ENCODE measurements around the gene RPL7L1.
A peak's percentile ranks its signal among the peaks of the same experiment; 100 is the strongest.

The RPL7L1 gene

GRCh38 chr6:42914546-42914945, 35.1 kb downstream of the RPL7L1 start:
- ChIA-PET POLR2A (interaction anchor here (0.7 to 2.6 kb wide), 4 partner anchors 15 to 402 kb away, joined by 3 to 18 read pairs (median 6); partner anchors contain the start of genes CNPY3 and KLHDC3), CTCF (interaction anchor here (0.6 to 1.9 kb wide), 6 partner anchors 9 to 229 kb away, joined by 3 to 11 read pairs (median 8); partner anchors contain the start of gene CNPY3)
- no peaks in the 10 kb centered on the region for H3K36me3 ChIP-seq (ENCODE audit: control insufficient read depth in 2 of 2, insufficient read depth in 1 of 2, low read length in 2 of 2)
- no peaks in the 10 kb centered on the region for H3K9me3 ChIP-seq (ENCODE audit: control insufficient read depth, insufficient read depth, low read depth, low read length)
- no peaks in the 10 kb centered on the region for H3K4me1 ChIP-seq (ENCODE audit: control insufficient read depth, insufficient read depth, low read length)
- no peak for TF ChIP-seq ATF2 (tag by site-specific recombination; IDR thresholded peaks at IDR 0.05; ENCODE audit: low read depth)
- peak; percentile 58 for TF ChIP-seq ZBTB17 (tag by site-specific recombination; IDR thresholded peaks at IDR 0.05)
- TF ChIP-seq ZNF335 (tag by site-specific recombination; conservative IDR thresholded peaks at IDR 0.05), result peak; percentile 40; the same call in 1 of the 2 replicates
- no peak overlapping the region for H3K27ac ChIP-seq (ENCODE audit: extremely low read depth, low read depth, low read length)
- H3K4me3 ChIP-seq (ENCODE audit: low read depth, low read length), result no peak overlapping the region

- TF ChIP-seq ZNF785 (tag by site-specific recombination; IDR thresholded peaks at IDR 0.05) (no peak), EGR2 (tag by site-specific recombination; IDR thresholded peaks at IDR 0.05; ENCODE audit: low read depth) (no peak), ZNF423 (tag by site-specific recombination; IDR thresholded peaks at IDR 0.05) (no peak), BCL6B (tag by site-specific recombination; IDR thresholded peaks at IDR 0.05) (no peak), ZNF76 (tag by site-specific recombination; IDR thresholded peaks at IDR 0.05; ENCODE audit: borderline replicate concordance, low read depth) (no peak), ZNF354C (tag by site-specific recombination; IDR thresholded peaks at IDR 0.05; ENCODE audit: borderline replicate concordance, low read depth) (no peak), ZNF660 (tag by site-specific recombination; IDR thresholded peaks at IDR 0.05) (no peak), ZNF692 (tag by site-specific recombination; IDR thresholded peaks at IDR 0.05) (no peak)
- H3K4me1 ChIP-seq (ENCODE audit: control insufficient read depth, insufficient read depth, low read length), result no peaks in the 10 kb centered on the region
- H3K9me3 ChIP-seq (ENCODE audit: control insufficient read depth, insufficient read depth, low read depth, low read length), result no peaks in the 10 kb centered on the region
- H3K27ac ChIP-seq (ENCODE audit: extremely low read depth, low read depth, low read length), result no peak within 1 kb of the TSS
- no peak within 1 kb of the TSS for H3K4me3 ChIP-seq (ENCODE audit: low read depth, low read length)
- CTCF ChIA-PET, result interaction anchor here (1.2 to 1.8 kb wide), 2 partner anchors 14 kb away, joined by 6 to 7 read pairs; no protein-coding TSS in a partner anchor
- no peaks in the 10 kb centered on the region for H3K36me3 ChIP-seq (ENCODE audit: control insufficient read depth in 2 of 2, insufficient read depth in 1 of 2, low read length in 2 of 2)
- POLR2A ChIA-PET, result interaction anchor here (0.7 to 4.6 kb wide), 4 partner anchors 10 to 874 kb away, joined by 3 to 27 read pairs (median 10); partner anchors contain the start of gene CNPY3
Measured at GRCh38 chr6:42915732-42916131, 36.3 kb downstream of the RPL7L1 start, which contains the start of gene PTCRA. TSS of gene PTCRA (plus strand) at chr6:42916053. CDS start at chr6:42916070, 17 bp downstream.

- Histone ChIP-seq H3K4me3 (ENCODE audit: low read depth, low read length) (no peak overlapping the region), H3K36me3 (ENCODE audit: control insufficient read depth in 2 of 2, insufficient read depth in 1 of 2, low read length in 2 of 2) (no peaks in the 10 kb centered on the region), H3K9me3 (ENCODE audit: control insufficient read depth, insufficient read depth, low read depth, low read length) (no peaks in the 10 kb centered on the region), H3K4me1 (ENCODE audit: control insufficient read depth, insufficient read depth, low read length) (no peaks in the 10 kb centered on the region), H3K27ac (ENCODE audit: extremely low read depth, low read depth, low read length) (no peak overlapping the region)
- POLR2A ChIA-PET, result interaction anchor here (0.6 to 4.6 kb wide), 3 partner anchors 10 to 367 kb away, joined by 3 to 27 read pairs (median 8); partner anchors contain the start of gene CNPY3
- CTCF ChIA-PET, result interaction anchor here (0.6 to 1.2 kb wide), 3 partner anchors 12 to 45 kb away, joined by 3 to 7 read pairs (median 4); partner anchors contain the start of gene CNPY3
- no peak for TF ChIP-seq YY2 (tag by site-specific recombination; IDR thresholded peaks at IDR 0.05)
- TF ChIP-seq ZFHX2 (tag by site-specific recombination; conservative IDR thresholded peaks at IDR 0.05), result no peak
- peak; percentile 28; the same call in 1 of the 2 replicates for TF ChIP-seq ZNF629 (tag by site-specific recombination; IDR thresholded peaks at IDR 0.05)
- TF ChIP-seq ZNF548 (tag by site-specific recombination; IDR thresholded peaks at IDR 0.05), result no peak
- no peak for TF ChIP-seq KLF10 (tag by site-specific recombination; IDR thresholded peaks at IDR 0.05)
- no peak for TF ChIP-seq ZFP3 (tag by site-specific recombination; IDR thresholded peaks at IDR 0.05; ENCODE audit: low read depth)
- TF ChIP-seq ZNF449 (tag by site-specific recombination; IDR thresholded peaks at IDR 0.05), result no peak
- TF ChIP-seq ELK4 (IDR thresholded peaks at IDR 0.05; ENCODE audit: borderline replicate concordance, low read depth, low read length), result no peak
- no peak for TF ChIP-seq ZNF621 (tag by site-specific recombination; IDR thresholded peaks at IDR 0.05)
- TF ChIP-seq ATF2 (tag by site-specific recombination; IDR thresholded peaks at IDR 0.05; ENCODE audit: low read depth), result peak; percentile 35; the same call in 1 of the 2 replicates
- TF ChIP-seq ZNF2 (tag by site-specific recombination; IDR thresholded peaks at IDR 0.05), result no peak
Measured at GRCh38 chr6:42916288-42916687, 36.9 kb downstream of the RPL7L1 start.
